Chondrocyte (in vitro differentiated cells): ENCODE results near the gene KAZALD1. TPM values are rescaled to one million over a fixed set of nuclear protein-coding genes. Genes with fewer than 3 reads are reported as not detected.
A peak's percentile ranks its signal among the peaks of the same experiment; 100 is the strongest.

ENCODE experiments used
- DNase-seq: peaks from one replicate; pipeline ENCODE4 v3.0.0; 2021; ENCODE audit warnings: mixed read lengths, low spot score
- H3K27ac Mint-ChIP-seq: one replicate; pipeline ENCODE4 v1.8.0; 2021; ENCODE audit warnings: mild to moderate bottlenecking, moderate library complexity, mixed read lengths; ENCODE audit not compliant: unreplicated experiment
- H3K27me3 Mint-ChIP-seq: 2 replicates; pipeline ENCODE4 v1.8.0; 2021; ENCODE audit warnings: low read depth, mixed read lengths
- H3K36me3 Mint-ChIP-seq: 2 replicates; pipeline ENCODE4 v1.8.0; 2021; ENCODE audit warnings: low read depth, mixed read lengths
- H3K4me1 Mint-ChIP-seq: 2 replicates; pipeline ENCODE4 v1.8.0; 2021; ENCODE audit warnings: low read depth, mild to moderate bottlenecking, mixed read lengths
- H3K4me3 Mint-ChIP-seq: one replicate; pipeline ENCODE4 v1.8.0; 2021; ENCODE audit warnings: mild to moderate bottlenecking, moderate library complexity, mixed read lengths; ENCODE audit not compliant: unreplicated experiment
- H3K9me3 Mint-ChIP-seq: 2 replicates; pipeline ENCODE4 v1.8.0; 2021; ENCODE audit warnings: low read depth, mixed read lengths
- CTCF ChIP-seq: fragments of 200-600 bp; sonication (generic); IDR thresholded peaks from 2 replicates; pipeline ENCODE4 v1.5.0; 2021; ENCODE audit warnings: antibody characterized with exemption, mild to moderate bottlenecking, moderate library complexity
- total RNA-seq: library from RNA; stranded (reverse); gene quantifications from 3 replicates; pipeline ENCODE4 v1.2.1, GENCODE V29; 2021

KAZALD1 gene
- total RNA-seq, 1 donor from 2014 or later, result 18.9 TPM

- no peaks in the 10 kb centered on the region for H3K36me3 Mint-ChIP-seq
- peaks cover 61% of the 10 kb centered on the region for H3K27me3 Mint-ChIP-seq
- no peak for DNase-seq
- no peak for TF ChIP-seq CTCF
- H3K4me3 Mint-ChIP-seq, result no peak overlapping the region
- no peaks in the 10 kb centered on the region for H3K4me1 Mint-ChIP-seq
- H3K9me3 Mint-ChIP-seq, result no peaks in the 10 kb centered on the region
- no peak overlapping the region for H3K27ac Mint-ChIP-seq
Observed at GRCh38 chr10:101107771-101108170, 46.0 kb downstream of the KAZALD1 start.

GRCh38 chr10:101110856-101111523 lies 49.2 kb downstream of the KAZALD1 start:
- no peaks in the 10 kb centered on the region for H3K4me1 Mint-ChIP-seq
- H3K27me3 Mint-ChIP-seq, result peaks cover 66% of the 10 kb centered on the region
- no peak for TF ChIP-seq CTCF
- peak; percentile 40 for DNase-seq
- H3K36me3 Mint-ChIP-seq, result no peaks in the 10 kb centered on the region
- H3K9me3 Mint-ChIP-seq, result no peaks in the 10 kb centered on the region
- no peak overlapping the region for H3K27ac Mint-ChIP-seq
- H3K4me3 Mint-ChIP-seq, result no peak overlapping the region

- Mint-ChIP-seq H3K9me3 (no peaks in the 10 kb centered on the region), H3K27ac (no peak overlapping the region), H3K27me3 (peaks cover 68% of the 10 kb centered on the region), H3K4me1 (no peaks in the 10 kb centered on the region), H3K4me3 (no peak overlapping the region), H3K36me3 (no peaks in the 10 kb centered on the region)
- no peak for TF ChIP-seq CTCF
- peak; percentile 17 for DNase-seq
Observed at GRCh38 chr10:101111547-101111946, 49.8 kb downstream of the KAZALD1 start.

- H3K4me1 Mint-ChIP-seq, result no peaks in the 10 kb centered on the region
- no peak overlapping the region for H3K4me3 Mint-ChIP-seq
- H3K36me3 Mint-ChIP-seq, result no peaks in the 10 kb centered on the region
- TF ChIP-seq CTCF, result no peak
- H3K9me3 Mint-ChIP-seq, result no peaks in the 10 kb centered on the region
- H3K27me3 Mint-ChIP-seq, result peaks cover 67% of the 10 kb centered on the region
- no peak overlapping the region for H3K27ac Mint-ChIP-seq
- peak; percentile 57 for DNase-seq
Observed at GRCh38 chr10:101112799-101113594, 51.2 kb downstream of the KAZALD1 start.

GRCh38 chr10:101113890-101114403 lies 52.2 kb downstream of the KAZALD1 start:
- DNase-seq, result no peak
- Mint-ChIP-seq H3K4me3 (no peak overlapping the region), H3K4me1 (no peaks in the 10 kb centered on the region), H3K27me3 (peaks cover 68% of the 10 kb centered on the region), H3K27ac (no peak overlapping the region), H3K36me3 (no peaks in the 10 kb centered on the region), H3K9me3 (no peaks in the 10 kb centered on the region)
- TF ChIP-seq CTCF, result no peak
